IPS DF 19.7 (cell line): ENCODE measurements around the gene PDZD8.
"Not testable (repeated sequence)": the region's sequence is repeated elsewhere in the genome, so short reads cannot be mapped to it uniquely, and the experiment has no call there.

Experiments used
- DNase-seq: peaks from one replicate; pipeline ENCODE4 v3.0.0-alpha.2; 2013; ENCODE audit warnings: low read depth, low spot score

PDZD8 gene

DNA sequence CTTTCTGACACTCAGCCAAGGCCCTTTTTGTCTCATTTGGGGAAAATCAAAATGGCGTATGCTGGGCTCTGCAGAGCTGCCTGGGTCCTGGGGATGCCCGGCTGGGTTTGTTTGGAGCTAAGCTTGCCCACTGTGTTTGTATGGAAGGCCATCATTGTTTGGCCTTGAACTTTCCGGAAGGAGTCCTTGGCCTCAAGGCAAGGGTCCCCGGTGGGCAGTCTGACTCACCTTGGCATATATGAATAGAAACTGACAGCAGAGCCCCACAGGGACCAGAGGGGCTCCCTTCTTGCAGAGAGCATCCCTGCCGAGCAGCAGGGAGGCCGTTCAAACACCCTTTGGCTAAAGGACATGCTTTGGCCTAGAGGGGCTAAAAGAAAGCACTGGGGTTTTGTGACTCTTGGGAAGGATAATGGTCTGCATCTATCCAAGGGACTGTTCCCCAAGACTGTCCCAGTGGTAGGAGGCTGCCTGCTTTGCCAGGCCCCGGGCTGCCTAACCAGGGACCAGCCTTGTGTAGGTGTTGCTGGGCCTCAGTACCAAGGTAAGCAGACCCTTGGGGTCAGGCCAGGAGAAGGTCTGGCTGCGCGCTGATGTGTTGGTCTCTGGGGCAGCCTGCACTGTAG, 119.3 kb downstream of the PDZD8 start:
- DNase-seq = no peak

DNA sequence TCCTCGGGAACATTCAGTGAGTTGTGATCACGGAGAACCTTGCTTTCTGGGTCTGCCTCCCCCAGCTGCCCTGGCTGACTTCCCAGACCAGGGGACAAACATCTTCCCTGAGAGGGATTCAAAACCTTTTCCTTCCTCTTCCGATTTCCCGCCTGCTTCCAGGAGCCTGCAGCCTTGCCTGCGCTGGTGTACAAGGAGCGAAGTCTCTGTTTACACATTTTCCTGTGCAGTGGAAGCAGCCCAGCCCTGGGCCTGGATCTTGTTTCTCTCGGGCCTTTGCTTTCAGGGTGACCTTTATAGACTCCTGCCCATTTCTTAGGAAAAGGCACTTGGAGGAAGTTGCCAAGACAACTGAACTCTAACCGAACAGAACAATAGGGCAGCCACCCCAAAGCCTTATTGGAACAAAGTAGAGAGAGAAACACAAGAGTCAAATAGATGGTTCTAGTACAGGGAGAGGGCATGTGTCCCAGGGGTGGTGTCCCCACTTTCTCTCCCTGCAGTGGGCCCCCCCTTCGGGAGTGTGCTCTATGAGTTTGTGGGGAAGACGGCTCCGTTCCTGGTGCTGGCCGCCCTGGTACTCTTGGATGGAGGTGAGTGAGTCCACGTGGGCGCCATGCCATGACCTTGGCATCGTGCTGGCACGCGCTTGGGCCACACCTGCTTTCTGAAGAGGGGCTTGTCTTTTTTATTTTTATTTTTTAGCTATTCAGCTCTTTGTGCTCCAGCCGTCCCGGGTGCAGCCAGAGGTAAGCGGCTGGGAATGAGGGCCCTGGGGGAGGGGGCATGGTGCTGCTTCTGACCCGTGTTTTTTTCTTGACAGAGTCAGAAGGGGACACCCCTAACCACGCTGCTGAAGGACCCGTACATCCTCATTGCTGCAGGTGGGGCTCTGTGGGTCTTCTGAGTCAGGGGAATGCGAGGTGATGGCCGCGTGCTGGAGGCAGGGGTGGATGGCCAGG, 120.2 kb downstream of the PDZD8 start:
- DNase-seq = no peak

DNA sequence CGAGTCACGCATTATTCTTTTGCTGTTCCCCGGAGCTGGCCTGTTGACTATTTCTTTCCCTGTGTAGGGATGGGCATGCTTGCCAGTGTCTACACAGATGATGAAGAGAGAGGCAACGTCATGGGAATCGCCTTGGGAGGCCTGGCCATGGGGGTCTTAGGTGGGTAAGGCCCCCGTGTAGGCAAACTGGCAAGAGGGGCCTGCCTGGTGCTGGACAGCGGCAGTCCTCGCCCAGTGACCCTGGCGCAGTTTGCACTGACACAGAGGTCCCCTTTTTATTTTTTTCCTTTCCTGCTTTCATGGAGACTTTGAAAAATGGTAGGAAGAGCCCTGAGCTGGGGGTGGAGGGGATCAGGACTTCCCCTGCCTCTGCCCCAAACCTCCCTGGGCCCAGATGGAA, 120.9 kb downstream of the PDZD8 start:
- no peak for DNase-seq

DNA sequence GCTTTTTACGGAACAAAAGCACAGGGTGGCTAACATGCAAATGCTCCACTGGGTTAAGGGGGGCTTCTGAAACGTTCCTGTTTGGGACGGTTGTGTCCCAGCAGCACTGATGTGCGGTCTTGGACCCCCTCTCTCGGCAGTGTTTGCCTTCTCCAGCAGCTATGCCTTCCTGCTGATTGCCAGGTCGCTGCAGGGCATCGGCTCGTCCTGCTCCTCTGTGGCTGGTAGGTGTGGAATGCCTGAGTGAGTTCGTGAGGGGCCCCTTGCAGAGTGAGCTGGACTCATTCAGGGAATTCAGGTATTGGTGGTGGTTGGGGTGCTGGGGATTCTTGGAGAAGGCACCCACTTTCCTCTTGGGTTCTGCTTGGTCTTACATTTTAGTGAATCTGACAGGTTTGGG, 121.3 kb downstream of the PDZD8 start:
- no peak for DNase-seq

DNA sequence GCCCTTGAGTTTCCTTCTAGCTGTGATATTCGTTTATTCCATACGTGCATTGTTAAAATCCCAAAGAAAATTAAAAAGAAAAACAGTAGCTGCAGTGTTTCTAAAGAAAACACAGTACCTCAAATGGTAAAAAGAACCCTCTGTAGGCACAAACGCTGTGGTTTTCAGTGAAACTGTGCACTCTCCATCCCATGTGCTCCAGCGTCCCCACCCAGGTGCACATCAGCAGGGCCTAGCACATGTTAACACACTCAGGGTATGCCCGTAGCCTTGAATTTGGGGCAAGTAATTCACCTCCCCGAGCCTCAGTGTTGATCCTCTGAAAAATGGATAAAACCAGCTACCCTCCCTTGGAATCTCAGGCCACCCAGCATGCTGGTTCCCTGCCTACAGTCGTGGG, 124.8 kb downstream of the PDZD8 start:
- no peak for DNase-seq

DNA sequence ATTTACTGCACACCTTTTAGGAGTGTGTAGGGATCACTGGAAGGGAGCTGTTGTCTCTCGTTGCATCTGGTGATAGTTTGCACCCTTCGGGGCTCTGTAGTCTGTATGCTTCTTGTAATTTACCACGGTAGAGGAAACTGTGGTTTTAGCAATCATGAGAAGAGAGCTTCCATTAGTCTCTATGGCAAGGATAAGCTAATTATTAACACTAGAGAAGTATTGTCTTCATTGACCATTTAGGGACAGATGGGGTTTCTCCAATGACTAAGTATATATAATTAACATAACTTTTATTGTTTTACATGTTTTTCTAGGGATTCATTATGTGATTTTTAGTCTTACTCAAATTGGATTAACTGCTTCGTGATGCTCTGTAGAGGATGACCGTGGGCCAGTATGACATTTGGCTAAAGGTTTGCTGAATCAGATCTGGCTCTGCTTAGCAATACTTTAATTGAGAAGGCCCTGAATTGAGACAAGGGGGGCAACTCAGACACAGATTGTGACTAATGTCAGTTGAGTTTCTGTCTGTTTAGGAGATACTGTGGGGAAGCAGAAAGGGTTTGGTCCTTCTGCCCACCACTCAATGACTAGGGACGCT, 125.6 kb downstream of the PDZD8 start:
- no peak for DNase-seq

DNA sequence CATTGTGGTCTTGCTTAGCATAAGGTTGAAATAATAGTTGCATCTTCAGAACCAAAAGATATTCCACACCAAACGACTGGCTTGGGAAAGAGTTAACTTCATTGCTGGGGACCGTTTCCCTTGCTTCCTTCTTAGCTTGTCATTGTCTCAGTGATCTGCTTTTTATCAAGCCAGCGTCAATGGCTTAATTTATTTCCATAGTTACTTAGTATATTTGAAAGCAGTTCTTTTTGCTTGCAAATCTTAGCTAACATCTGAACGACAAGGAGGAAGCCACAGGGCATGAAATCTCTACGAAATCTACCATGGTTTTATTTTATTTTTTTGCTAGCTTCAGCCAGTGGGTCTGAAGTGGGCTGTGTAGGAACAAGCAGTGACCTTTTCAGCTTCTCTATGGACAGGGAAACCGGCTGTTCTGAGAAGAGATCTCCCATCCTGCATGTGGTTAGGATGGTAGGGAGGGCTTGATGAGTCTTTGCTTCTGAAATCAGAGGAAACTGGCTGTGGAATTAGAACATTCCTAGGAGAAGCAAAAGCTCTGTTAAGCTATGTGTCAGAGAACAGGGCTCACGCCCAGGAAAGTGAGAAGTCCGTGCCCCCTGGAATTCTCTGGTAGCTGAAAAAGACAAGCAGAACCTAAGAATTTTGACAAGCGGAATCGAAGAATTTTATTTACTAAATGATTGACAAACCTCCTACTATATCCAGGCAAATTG, 126.3 kb downstream of the PDZD8 start:
- DNase-seq = no peak

DNA sequence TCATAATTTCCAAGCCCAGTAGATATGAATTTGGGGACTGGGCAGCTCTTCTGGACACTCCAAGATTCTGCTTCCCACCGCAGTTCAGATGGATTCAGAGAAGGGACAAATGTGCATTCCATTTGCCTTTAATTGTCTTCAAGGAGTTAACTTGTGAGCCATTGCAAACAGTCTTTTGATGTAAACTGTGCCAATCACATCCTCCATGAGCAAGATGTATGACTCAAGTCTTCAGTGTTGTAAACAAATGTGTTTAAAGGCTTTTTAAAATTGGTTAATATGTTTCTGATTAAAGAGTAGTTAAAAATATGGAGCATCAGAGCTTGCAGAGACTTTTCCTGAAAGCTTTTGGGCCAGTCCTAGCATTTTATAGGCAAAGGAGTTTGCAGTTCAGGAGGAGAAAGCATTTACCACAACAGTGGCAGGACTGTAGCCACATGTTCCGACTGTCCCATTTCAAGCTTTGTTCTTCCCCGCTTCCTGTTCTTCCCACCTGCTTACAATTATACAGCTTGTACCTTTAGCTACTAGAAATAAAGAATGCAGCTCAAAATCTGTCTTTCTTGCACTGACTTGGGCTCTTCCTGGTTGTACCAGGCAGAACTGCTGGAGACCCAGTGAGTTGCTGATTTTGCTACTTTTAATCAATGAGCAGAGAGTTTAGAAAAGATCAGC, 128.1 kb downstream of the PDZD8 start:
- no peak for DNase-seq

DNA sequence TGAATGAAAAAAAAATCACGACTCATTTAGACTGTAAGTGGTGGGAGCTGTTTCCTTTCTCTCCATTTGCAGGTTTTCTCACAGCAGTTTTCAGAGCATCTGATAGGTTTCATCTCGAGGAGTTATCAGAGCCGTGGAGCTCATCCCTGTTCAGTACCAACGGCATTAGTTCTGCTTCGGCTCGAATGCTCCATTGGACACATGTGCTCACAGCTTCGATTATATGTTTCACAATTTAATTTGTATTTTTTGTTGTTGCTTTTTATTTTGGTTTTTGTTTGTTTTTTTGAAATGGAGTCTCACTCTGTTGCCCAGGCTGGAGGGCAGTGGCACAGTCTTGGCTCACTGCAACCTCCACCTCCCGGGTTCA, 132.8 kb downstream of the PDZD8 start:
- DNase-seq = no peak

DNA sequence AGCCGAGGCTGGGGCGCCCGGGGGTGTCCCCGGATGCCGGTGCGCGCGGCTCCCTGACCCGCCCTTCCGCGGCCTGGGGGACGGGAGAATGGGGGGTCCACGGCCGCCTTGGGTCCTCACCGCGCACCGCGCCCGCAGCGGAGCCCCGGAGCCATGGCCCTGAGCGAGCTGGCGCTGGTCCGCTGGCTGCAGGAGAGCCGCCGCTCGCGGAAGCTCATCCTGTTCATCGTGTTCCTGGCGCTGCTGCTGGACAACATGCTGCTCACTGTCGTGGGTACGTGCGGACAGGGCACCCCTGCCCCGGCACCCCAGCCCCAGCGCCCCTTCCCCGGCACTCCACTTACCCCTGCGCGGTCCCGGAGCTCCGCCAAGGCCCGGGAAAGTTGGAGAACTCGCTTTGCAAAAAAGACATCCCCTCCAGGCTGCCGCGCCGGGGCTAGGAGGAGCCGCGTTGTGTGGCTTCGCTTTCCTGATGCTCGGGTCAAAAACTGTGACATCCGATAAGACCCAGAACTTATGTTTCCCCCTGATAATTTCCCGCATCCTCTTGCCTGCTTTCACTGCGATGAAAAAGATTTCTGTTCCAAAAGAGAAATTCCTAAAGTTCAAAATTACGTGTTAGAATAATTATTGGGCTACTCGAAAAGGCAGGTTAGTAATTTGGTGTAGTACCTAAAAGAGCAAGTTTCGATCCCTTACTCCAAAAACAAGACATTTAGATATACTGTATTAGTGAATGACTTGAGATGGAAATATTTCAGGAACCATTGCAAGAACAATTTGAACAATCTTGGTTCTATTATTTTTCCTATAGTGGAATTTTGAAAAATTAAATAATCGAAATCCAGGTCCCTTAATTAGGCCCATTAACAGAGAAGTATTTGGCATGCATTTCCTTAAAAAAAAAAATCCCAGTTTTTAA, 133.4 kb downstream of the PDZD8 start:
- no peak for DNase-seq

DNA sequence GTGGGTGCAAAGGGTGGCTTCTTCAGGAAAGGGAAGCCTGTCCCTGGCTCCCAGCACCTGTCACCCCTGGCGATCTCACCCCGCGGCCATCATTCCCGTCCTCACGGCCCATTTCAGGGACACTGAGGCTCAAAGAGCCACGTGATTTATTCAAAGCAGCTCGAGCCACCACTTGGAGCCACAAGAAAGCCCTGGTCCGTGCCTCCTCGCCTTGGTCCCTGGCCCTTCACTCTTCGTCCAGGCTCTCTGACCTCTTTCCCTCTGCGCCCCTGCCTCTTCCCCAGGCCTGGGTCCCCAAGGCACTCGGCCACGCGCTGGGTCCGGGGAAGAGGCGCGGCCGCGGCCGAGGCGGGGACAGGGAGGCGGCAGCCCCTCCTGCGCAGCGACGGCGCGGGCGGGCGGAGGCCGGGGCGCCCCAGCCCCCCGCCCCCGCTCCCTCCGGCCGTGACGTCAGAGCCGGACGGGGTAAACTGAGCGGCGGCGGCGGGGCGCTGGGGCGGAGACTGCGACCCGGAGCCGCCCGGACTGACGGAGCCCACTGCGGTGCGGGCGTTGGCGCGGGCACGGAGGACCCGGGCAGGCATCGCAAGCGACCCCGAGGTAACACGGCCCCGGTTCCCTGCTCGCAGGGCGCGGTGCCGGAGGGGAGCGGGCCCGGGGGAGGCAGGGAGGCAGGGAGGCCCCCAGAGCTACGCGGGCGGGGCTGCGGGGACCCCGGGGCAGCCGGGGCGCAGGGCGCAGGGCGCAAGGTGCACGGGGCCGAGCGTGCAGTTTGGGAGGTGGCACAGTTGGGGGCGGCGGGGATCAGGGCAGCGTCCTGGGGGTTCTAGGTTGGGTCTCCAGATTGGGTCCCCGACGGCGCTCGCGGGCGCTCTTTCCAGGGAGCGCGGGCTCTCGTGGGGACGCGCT, 134.4 kb downstream of the PDZD8 start, which contains the start of gene SLC18A2:
SLC18A2 (plus strand) TSS at position 494 of the 909 bp plus-strand sequence. CDS start 580 bp downstream, outside the sequence.
- no peak for DNase-seq

DNA sequence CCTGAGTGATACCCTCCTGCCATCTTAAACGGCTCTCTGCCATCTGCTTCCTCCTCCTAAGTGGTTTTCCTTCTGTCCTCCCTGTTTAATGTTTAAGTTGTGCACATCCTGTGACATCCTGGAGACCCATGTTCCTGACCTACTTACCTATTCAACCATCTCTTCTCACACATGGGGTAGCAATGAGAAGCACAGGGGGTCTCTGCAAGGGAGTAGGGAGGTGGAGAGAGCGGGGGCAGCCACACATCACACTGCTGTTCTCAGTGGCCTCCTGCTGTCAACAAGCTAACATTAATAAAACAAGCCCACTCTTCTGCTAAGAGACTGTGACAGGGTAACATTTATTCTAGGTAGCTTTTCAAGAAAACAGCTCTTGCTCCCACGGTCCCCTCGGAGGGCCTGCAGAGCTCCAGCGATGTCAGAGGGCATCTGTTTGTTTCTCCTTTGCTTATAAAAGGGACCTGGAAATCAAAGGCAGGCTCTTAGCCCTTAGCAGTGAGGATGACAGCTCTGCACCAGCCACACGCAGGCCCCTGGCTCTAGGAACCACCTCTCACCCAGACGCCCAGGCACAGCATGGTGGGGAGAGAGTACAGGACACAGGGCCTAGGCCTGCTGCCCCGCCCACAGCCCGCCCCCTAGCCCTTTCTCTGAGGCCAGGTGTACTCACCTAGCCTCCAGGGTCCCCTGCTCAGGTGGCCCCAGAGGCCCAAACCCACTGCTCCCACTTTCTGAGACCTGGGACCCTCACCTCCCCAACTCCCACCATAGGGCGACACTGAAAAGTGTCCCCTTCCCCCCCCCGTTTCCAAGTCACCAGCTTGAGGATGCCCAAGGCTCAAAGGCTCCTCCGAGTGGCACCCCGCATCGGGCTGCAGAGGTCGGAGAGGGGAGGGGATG, 135.3 kb downstream of the PDZD8 start:
- no peak for DNase-seq

DNA sequence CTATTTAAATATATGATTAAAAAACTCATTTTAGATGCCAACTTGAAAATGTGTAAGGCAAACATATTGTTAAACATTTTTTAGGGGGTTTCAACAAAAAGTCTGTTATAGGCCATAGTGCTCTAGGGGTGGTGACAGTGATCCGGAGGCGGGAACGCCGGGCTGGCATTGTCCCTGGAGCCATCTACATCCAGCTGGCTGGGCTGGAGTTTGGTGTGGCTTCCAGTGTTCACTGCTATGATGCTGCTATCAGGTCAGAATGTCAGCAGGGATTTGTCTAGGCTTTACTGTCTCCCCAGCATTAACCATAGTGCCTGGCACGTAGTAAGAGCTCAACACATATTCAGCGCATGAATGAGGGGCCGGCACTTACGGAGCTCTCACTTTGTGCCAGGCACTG, 136.2 kb downstream of the PDZD8 start:
- DNase-seq = no peak

DNA sequence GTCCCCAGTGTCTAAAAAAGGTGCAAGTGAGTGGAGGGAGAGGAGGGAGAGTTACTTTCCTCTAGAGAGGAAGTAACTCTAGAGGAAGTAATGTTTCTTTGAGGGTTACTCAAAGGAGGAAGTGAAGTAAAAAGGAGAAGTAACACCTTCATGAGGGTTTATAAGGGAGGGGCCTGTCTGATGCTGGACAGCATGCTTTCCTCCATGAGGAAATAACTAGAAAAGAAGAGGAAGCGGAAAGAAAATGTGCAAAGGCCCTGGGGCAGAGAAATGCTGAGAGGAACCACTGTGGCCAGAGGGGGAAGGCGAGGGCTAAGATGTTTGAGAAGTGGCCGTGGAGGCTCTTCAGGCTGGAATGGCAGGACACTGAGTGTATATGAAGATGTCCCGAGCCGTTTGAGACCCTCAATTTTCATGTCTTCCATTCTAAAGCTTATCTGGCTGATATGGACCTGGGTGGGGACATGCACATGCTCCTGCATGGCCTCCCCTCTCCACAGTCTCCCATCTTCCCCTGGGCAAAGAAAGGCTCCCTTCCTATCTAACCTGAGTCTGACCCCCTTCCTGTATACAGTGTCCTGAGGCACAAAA, 137.7 kb downstream of the PDZD8 start:
- DNase-seq = no peak

DNA sequence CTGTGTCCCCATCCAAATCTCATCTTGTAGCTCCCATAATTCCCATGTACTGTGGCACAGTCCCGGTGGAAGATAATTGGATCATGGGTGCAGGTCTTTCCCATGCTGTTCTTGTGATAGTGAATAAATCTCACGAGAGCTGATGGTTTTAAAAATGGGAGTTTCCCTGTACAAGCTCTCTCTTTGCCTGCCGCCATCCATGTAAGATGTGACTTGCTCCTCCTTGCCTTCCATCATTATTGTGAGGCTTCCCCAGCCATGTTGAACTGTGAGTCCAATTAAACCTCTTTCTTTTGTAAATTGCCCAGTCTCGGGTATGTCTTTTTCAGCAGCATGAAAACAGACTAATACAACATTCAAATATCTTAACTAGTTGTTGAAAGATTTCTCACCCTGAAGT, 145.1 kb downstream of the PDZD8 start:
- not testable (repeated sequence) for DNase-seq

DNA sequence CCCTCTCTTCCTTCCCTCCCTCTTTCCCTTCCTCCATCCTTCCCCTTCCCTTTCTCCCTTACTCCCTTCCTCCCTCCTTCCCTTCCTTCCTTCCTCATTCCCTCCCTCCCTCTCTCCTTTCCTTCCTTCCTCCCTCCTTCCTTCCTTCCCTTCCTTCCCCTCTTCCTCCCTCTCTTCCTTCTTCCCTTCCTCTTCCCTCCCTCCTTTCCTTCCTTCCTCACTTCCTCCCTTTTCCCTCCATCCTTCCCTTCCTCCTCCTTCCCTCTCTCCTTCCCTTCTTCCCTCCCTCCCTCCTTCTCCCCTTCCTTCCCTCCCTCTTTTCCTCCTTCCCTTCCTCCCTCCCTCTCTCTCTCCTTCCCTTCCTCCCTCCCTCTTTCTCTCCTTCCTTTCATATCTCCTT, 147.0 kb downstream of the PDZD8 start:
- DNase-seq = no peak
